MM.1S (cell line): Measurements from ENCODE around the gene COL25A1.

Experiments used
- DNase-seq: peaks from one replicate; pipeline ENCODE4 v3.0.0-alpha.2; 2015
- H2AFZ ChIP-seq: fragments of 300-600 bp; sonication (generic); 2 replicates; pipeline ENCODE4 v1.6.0; 2016; ENCODE audit warnings: antibody characterized with exemption, low read length
- H3F3A ChIP-seq: fragments of 300-600 bp; sonication (generic); 2 replicates; pipeline ENCODE4 v1.6.1; 2016; ENCODE audit warnings: mild to moderate bottlenecking, antibody characterized with exemption, low read length, moderate library complexity, mixed read lengths; ENCODE audit not compliant: insufficient read depth
- H3K27ac ChIP-seq: fragments of 300-600 bp; sonication (generic); 2 replicates; pipeline ENCODE4 v1.5.1; 2016; ENCODE audit warnings: mild to moderate bottlenecking, low read length
- H3K27me3 ChIP-seq: fragments of 300-600 bp; sonication (generic); replicated peaks from 2 replicates; pipeline ENCODE4 v1.6.0; 2016; ENCODE audit warnings: low read length; ENCODE audit not compliant: insufficient read depth
- H3K36me3 ChIP-seq: fragments of 300-600 bp; sonication (generic); replicated peaks from 2 replicates; pipeline ENCODE4 v1.6.1; 2016; ENCODE audit warnings: mild to moderate bottlenecking, low read length, mixed read lengths; ENCODE audit not compliant: insufficient read depth
- H3K4me1 ChIP-seq: fragments of 300-600 bp; sonication (generic); 2 replicates; pipeline ENCODE4 v1.6.1; 2016; ENCODE audit warnings: low read length, mixed read lengths
- H3K4me2 ChIP-seq: fragments of 300-600 bp; sonication (generic); 2 replicates; pipeline ENCODE4 v1.6.0; 2016; ENCODE audit warnings: low read depth, low read length
- H3K4me3 ChIP-seq: fragments of 300-600 bp; sonication (generic); 2 replicates; pipeline ENCODE4 v1.5.1; 2016; ENCODE audit warnings: low read length, mixed read lengths
- H3K79me2 ChIP-seq: fragments of 300-600 bp; sonication (generic); 2 replicates; pipeline ENCODE4 v1.6.1; 2016; ENCODE audit warnings: mixed run types, low read length, mixed read lengths
- H3K9ac ChIP-seq: fragments of 300-600 bp; sonication (generic); 2 replicates; pipeline ENCODE4 v1.6.1; 2016; ENCODE audit warnings: low read length, mixed read lengths
- H3K9me2 ChIP-seq: fragments of 300-600 bp; sonication (generic); replicated peaks from 2 replicates; pipeline ENCODE4 v1.6.1; 2016; ENCODE audit warnings: mild to moderate bottlenecking, low read length, mixed read lengths; ENCODE audit not compliant: insufficient read depth
- H3K9me3 ChIP-seq: fragments of 300-600 bp; sonication (generic); replicated peaks from 2 replicates; pipeline ENCODE4 v1.6.1; 2016; ENCODE audit warnings: mild to moderate bottlenecking, low read length, mixed read lengths; ENCODE audit not compliant: insufficient read depth
- H4K20me1 ChIP-seq: fragments of 300-600 bp; sonication (generic); 2 replicates; pipeline ENCODE4 v1.6.1; 2016; ENCODE audit warnings: mild to moderate bottlenecking, low read length, moderate library complexity, mixed read lengths; ENCODE audit not compliant: insufficient read depth
- EZH2 ChIP-seq: fragments of 300-600 bp; sonication (generic); optimal IDR thresholded peaks from 2 replicates; pipeline ENCODE3; 2017; ENCODE audit warnings: low read depth, mild to moderate bottlenecking, antibody characterized with exemption, low read length, mixed read lengths
- EZH2phosphoT487 ChIP-seq: fragments of 300-600 bp; sonication (generic); IDR thresholded peaks from 2 replicates; pipeline ENCODE4 v1.6.1; 2018; ENCODE audit warnings: antibody characterized with exemption, low read length
- TF ChIP-seq, protein P1 (sequence below): fragments of 300-600 bp; sonication (generic); IDR thresholded peaks from 2 replicates; pipeline ENCODE4 v1.5.1; 2016; ENCODE audit warnings: antibody characterized with exemption, low read length, mixed read lengths

Gene COL25A1

DNA sequence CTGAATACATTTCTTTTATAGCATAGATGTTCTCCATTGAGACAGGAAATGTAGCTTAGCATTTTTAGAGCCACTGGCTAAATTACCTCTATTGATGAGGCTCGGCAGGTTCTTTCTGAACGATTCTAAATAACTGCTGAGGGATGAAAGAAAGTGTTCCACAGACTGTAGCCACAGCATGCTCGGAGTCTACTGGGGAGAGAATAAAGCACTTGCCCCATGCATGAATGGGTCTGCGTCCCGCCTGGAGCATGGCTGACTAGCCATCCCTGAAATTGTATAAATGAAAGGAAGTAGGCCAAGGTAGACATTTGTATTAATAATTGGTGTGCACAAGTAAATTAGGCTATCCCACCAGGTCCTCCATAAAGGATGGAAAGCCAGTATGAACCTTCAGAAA is 269.8 kb downstream of the COL25A1 start:
- no peak for DNase-seq
- no peaks in the 10 kb centered on the region; the same call in 1 of the 2 replicates for H3K36me3 ChIP-seq
- no peak overlapping the region for H3K4me2 ChIP-seq
- no peaks in the 10 kb centered on the region for H3K79me2 ChIP-seq
- H3K9me3 ChIP-seq, result no peaks in the 10 kb centered on the region
- TF ChIP-seq EZH2phosphoT487 (no peak), EZH2 (no peak)
- TF ChIP-seq, protein P1, sequence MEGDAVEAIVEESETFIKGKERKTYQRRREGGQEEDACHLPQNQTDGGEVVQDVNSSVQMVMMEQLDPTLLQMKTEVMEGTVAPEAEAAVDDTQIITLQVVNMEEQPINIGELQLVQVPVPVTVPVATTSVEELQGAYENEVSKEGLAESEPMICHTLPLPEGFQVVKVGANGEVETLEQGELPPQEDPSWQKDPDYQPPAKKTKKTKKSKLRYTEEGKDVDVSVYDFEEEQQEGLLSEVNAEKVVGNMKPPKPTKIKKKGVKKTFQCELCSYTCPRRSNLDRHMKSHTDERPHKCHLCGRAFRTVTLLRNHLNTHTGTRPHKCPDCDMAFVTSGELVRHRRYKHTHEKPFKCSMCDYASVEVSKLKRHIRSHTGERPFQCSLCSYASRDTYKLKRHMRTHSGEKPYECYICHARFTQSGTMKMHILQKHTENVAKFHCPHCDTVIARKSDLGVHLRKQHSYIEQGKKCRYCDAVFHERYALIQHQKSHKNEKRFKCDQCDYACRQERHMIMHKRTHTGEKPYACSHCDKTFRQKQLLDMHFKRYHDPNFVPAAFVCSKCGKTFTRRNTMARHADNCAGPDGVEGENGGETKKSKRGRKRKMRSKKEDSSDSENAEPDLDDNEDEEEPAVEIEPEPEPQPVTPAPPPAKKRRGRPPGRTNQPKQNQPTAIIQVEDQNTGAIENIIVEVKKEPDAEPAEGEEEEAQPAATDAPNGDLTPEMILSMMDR, result no peak
- no peaks in the 10 kb centered on the region for H3F3A ChIP-seq
- H3K4me3 ChIP-seq, result no peak overlapping the region
- no peak overlapping the region for H2AFZ ChIP-seq
- H3K27me3 ChIP-seq, result no peaks in the 10 kb centered on the region
- no peaks in the 10 kb centered on the region for H4K20me1 ChIP-seq
- no peaks in the 10 kb centered on the region for H3K9me2 ChIP-seq
- H3K9ac ChIP-seq, result no peak overlapping the region
- no peak overlapping the region for H3K27ac ChIP-seq
- H3K4me1 ChIP-seq, result peaks cover 11% of the 10 kb centered on the region

DNA sequence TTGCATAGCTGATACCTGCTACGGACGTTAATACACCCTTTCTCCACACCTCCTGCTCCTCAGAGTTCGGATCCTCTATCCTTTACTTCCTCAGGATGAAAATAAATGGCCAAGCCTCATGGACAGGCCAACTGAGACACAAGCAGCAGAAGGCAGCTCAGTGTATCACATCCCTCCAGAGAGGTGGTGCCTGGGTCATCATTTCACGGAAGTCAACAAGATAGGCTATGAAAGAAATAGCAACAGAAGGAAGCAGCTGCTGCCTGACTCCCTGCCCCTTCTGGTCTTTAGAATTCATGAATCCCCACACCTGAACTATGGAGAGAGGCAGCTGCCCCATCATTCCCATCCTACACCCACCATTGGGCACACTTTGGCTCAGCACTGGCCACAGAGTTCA is 272.5 kb downstream of the COL25A1 start:
- Histone ChIP-seq H3K4me2 (no peak overlapping the region), H3K27me3 (no peaks in the 10 kb centered on the region), H3K4me3 (no peak overlapping the region), H2AFZ (no peak overlapping the region), H3F3A (no peaks in the 10 kb centered on the region), H3K36me3 (no peaks in the 10 kb centered on the region), H3K4me1 (peaks cover 4% of the 10 kb centered on the region; the same call in 1 of the 2 replicates), H3K9me3 (no peaks in the 10 kb centered on the region), H3K9ac (no peak overlapping the region), H3K9me2 (no peaks in the 10 kb centered on the region), H3K79me2 (no peaks in the 10 kb centered on the region), H3K27ac (no peak overlapping the region), H4K20me1 (no peaks in the 10 kb centered on the region)
- no peak for DNase-seq
- TF ChIP-seq EZH2 (no peak), EZH2phosphoT487 (no peak)
- TF ChIP-seq, protein P1, result no peak

DNA sequence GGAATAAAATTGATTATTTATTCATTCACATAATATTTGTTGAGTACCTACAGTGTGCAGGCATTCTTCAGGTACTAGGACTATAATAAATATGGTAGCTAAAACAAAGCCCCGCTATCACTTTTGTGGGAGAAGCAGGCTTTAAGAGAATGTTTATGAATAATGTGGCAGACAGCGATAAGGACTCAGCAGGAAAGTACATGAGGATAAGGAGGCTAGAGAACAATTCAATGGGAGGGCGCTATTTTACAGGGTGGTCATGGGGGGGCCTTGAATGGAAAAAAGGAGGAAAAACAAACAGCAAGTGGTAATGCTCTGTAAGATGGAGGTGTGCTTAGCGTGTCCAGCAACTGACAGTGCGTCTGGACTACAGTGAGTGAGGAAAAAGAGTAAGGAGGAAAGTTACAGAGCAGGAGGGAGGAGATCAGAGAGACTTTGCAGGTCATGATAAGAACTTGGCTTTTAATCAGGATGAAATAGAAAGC is 275.4 kb downstream of the COL25A1 start:
- H3K9ac ChIP-seq, result no peak overlapping the region
- H3K4me3 ChIP-seq, result no peak overlapping the region
- H3K4me2 ChIP-seq, result no peak overlapping the region
- H3K79me2 ChIP-seq, result no peaks in the 10 kb centered on the region
- DNase-seq, result no peak
- no peaks in the 10 kb centered on the region for H4K20me1 ChIP-seq
- no peaks in the 10 kb centered on the region for H3K27me3 ChIP-seq
- no peaks in the 10 kb centered on the region for H3F3A ChIP-seq
- TF ChIP-seq EZH2phosphoT487 (no peak), EZH2 (no peak)
- TF ChIP-seq, protein P1, result no peak
- H3K27ac ChIP-seq, result no peak overlapping the region
- H3K4me1 ChIP-seq, result no peaks in the 10 kb centered on the region
- H3K9me2 ChIP-seq, result no peaks in the 10 kb centered on the region
- no peaks in the 10 kb centered on the region for H3K36me3 ChIP-seq
- H3K9me3 ChIP-seq, result no peaks in the 10 kb centered on the region
- no peak overlapping the region for H2AFZ ChIP-seq
